HG03521 (cell line): ENCODE results near the gene FBXW10.
"Not testable (repeated sequence)": the region's sequence is repeated elsewhere in the genome, so short reads cannot be mapped to it uniquely, and the experiment has no call there.

Source experiments
- ATAC-seq: cut with Tn5 transposase; IDR thresholded peaks from one replicate; pipeline ENCODE4 v1.9.1; 2021; ENCODE audit warnings: mild to moderate bottlenecking, moderate library complexity; ENCODE audit not compliant: unreplicated experiment

FBXW10 gene, protein sequence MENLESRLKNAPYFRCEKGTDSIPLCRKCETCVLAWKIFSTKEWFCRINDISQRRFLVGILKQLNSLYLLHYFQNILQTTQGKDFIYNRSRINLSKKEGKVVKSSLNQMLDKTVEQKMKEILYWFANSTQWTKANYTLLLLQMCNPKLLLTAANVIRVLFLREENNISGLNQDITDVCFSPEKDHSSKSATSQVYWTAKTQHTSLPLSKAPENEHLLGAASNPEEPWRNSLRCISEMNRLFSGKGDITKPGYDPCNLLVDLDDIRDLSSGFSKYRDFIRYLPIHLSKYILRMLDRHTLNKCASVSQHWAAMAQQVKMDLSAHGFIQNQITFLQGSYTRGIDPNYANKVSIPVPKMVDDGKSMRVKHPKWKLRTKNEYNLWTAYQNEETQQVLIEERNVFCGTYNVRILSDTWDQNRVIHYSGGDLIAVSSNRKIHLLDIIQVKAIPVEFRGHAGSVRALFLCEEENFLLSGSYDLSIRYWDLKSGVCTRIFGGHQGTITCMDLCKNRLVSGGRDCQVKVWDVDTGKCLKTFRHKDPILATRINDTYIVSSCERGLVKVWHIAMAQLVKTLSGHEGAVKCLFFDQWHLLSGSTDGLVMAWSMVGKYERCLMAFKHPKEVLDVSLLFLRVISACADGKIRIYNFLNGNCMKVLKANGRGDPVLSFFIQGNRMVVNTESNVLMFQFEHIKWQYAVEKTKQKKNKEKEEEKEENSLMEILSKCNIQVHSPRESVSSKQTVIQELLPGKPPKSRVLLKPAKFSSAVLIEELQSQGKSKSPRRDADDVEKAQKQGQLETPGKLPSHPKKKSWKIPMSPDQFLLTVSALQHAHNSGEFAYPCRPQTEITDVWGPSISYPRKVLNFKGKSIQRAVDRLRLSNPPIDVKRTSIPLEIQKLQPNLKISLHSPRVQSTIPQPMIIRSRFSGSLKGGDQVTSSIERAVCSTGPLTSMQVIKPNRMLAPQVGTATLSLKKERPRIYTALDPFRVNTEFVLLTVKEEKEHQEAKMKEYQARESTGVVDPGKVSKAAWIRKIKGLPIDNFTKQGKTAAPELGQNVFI

GRCh38 chr17:18743699-18744421 lies at the start of gene FBXW10:
FBXW10 (plus strand) TSS chr17:18744054; CDS start chr17:18744245, 191 bp downstream.
- not testable (repeated sequence) for ATAC-seq

DNA sequence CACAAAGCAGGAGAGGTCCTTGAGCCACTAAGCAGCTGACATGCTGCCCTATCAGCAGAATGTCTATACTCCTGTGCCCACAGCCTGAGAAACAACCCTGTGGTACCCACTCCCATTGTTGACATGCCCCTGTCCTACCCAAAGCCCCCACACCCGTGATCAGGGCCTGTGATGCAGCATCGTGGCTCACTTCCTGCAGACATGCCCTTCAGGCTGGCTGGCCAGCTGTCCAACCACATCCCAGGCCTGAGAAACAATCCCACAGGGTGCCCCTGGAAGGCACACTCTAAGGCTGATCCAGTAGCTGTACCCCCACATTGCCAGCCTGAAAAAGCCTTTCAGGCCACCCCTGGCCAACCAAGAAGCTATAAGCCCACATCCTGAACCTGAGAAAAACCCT lies 48.7 kb upstream of the FBXW10 start:
- ATAC-seq = not testable (repeated sequence)

GRCh38 chr17:18698473-18699103 lies 45.3 kb upstream of the FBXW10 start:
- ATAC-seq = not testable (repeated sequence)

- ATAC-seq = not testable (repeated sequence)
Observed at GRCh38 chr17:18705955-18706354, 37.9 kb upstream of the FBXW10 start.

- ATAC-seq = not testable (repeated sequence)
Observed at GRCh38 chr17:18708215-18708614, 35.6 kb upstream of the FBXW10 start.

DNA sequence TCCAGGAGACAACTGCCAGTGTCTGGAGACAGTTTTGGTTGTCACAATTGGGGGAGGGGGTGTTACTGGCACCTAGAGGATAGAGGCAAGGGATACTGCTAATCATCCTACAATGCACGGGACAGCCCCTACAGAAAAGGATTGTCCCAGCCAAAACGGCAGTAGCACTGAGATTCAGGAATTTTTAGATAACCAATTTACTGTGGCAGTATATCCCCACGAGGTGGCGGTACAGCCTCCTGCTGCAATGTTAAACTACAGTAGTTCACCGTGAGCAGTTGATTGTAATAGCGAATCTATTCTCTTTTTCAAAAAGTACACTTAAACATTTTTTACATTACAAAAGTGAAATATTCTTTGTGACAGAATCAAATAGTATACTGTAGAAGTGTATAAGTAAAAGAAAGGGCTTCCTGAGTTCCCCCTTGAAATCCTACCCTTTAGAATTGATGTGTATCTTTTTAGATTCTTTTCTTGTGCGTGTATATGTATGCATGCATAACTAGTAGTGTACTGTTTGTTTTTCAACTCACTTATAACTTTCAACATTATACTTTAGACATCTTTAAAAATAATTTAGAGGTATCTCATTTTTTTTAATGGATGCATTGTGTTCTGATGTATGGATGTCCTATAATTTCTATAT lies 31.4 kb upstream of the FBXW10 start:
- not testable (repeated sequence) for ATAC-seq

DNA sequence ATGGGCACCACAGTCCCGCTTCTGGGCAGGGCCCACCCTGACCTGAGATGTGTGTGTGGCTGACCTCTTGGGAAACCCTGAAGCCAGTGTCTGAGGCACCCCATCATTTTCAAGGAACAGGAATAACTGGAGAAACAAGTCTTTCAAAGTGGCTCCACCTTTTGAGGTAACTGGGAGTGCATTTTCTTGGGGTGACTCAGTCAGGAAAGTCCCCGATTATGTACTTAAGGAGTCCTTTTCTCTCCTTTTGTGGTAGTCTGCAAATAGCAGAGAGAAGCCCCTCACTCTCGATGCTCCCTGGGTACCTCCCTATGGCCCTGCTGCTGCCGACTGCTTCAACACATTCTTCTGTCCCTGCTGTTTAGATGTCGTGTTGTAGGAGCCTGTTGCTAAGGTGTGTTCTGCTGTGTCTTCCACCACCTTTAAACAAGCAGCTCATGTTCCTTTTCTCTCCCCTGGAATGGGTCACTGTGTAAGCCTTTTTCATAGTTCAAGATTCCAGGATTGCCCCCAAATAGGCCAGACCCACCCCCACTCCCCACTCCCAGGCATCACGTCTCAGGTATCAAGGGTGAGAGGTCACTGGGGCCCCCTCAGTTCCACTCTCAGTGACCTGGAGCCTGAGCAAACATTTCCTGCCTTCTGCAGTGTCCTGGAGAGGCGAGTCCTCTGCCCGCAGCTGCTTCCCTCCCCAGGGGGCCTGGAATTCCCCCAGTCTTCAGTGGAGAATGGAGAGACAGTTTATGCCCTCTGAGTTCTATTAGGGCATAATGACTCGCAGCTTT lies 25.0 kb upstream of the FBXW10 start:
- not testable (repeated sequence) for ATAC-seq

- not testable (repeated sequence) for ATAC-seq
Observed at GRCh38 chr17:18719428-18720110, 24.3 kb upstream of the FBXW10 start.

DNA sequence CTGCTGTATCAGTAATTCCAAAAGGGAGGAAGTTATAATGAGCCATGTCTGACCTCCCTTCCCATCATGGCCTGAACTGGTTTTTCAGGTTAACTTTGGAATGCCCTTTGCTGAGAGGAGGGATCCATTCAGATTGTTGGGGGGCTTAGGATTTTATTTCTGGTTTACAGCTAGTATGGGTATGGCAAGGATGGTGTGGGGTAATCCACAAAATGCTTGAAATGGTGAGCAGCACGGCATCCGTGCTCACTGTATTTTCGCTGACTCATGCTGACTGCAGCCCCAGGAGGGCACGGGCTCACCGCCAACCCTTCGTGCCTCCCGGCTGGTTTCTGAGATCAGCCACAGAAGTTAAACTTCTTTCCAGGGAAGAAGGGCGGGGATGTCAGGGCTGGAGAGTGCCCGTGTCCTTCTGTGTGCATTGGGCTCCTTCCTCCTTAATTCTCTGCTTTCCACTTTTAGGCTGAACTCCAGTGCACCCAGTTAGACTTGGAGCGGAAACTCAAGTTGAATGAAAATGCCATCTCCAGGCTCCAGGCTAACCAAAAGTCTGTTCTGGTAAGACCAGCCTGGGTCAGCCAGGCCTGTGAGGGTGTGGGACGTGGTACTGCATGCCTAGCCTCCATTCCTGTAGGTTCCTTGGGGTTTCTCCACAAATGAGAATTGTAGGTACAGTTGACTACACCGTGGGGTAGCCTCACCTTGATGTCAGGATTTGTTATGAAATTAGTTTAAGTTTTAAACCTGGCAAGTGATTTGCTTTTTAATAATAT lies 21.9 kb upstream of the FBXW10 start:
- not testable (repeated sequence) for ATAC-seq

DNA sequence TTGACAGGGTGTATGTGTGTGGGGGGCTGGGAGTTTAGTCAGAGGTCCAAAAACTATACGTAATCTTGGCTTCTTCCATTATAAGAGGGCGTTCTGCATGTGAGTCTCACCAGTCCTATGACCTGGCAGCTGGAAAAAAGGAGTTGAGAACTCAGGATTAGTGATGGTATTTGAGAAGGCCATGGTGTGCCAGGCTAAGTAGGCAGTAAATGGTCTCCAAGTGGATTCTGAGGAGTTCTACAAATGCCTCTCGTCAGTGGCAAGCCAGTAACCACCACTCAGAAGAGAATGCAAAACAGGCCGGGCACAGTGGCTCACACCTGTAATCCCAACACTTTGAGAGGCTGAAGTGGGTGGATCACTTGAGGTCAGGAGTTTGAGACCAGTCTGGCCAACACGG lies 21.2 kb upstream of the FBXW10 start:
- not testable (repeated sequence) for ATAC-seq

DNA sequence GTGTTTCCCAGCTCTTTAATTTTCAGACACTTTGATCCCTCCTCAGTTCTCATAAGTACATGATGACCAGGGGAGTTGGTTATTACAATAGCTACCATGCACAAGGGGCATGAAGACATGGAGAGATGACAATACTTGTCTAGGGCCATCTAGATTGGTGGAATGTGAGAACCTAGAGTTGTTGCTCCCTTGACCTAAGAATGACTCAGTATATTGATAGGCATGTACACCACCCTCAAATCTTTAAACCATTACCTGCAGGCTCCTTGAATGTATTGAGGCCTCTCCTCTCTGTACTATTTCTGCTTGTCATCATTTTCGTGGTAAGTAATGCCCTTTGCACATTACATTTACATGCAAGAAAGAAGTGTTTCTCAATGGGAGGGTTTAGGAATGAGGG lies 20.3 kb upstream of the FBXW10 start:
- ATAC-seq = not testable (repeated sequence)

GRCh38 chr17:18732438-18732837 lies 11.4 kb upstream of the FBXW10 start:
- not testable (repeated sequence) for ATAC-seq

DNA sequence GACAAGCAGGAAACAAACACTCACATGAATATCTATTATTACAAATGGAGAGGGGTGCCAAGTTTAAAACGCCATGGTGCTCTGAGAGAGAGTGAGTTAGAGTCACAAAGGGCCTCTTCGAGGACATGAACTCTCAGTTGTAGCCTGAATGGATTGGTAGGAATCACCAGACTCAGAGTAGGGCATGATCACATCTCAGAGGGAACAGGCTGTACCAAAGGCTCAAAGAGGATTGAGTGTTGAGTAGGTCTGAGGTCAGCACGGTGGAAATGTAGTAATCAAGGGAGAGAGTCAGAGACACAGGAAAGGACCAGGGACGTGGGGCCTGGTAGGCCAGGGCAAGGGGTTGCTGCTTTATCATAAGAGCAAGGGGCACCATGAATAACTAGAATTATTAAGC lies 10.5 kb upstream of the FBXW10 start:
- ATAC-seq = not testable (repeated sequence)

DNA sequence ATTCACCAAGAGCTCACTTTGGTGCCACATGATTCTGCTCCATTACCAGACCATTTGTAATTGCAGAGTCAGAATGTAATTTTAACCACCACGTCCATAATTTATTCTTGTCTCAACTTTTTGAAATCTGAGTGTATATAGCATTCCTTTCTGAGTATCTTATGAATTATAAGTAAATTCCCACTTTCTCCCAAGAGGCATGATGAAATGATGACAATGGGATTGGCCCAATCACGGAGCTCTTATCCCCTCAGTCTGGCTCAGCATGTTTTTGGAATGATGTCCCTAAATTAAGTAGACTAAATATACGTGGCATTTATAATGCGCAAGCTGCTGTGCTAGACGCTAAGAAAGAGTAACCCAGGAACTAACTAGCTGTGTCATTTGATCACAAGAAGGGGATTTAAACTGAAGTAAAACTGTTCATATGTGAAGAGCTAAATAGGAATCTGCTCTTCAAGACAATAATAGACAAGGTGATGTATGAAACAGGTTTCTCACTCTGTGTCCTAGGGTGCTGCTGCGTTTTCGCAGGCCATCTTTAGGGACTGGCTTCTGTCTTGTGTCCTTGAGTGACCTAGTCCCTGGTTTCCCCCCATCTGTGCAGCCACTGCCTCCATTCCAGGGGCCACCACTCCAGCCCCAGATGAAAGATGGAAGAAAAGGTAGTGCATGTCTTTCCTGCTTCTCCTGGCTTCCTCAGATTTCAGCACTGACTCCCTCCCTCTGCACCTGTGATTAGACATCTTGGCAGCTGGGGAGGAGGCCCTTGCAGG lies 4.0 kb upstream of the FBXW10 start:
- ATAC-seq = not testable (repeated sequence)

- not testable (repeated sequence) for ATAC-seq
Observed at GRCh38 chr17:18741228-18741627, 2.6 kb upstream of the FBXW10 start.

DNA sequence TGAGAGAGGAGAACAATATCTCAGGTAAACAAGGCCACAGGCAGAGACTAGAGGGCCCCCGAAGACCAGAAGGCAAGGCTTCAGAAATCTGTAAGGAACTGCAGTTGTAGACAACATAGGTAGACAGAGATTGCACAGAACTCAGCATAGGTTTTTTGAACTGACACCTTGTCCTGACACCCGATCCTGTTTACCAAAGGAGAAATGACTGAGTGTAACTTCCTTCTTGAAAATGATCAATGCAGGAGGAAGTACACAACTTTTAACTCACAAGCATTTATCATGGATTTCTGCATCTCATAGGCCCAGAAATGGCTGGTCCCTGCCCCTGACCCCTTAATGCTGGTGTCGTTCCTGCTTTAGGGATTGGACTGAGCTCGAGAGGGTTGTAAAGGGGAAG lies 872 bp downstream of the FBXW10 start:
- not testable (repeated sequence) for ATAC-seq

- not testable (repeated sequence) for ATAC-seq
Observed at GRCh38 chr17:18746551-18746950, 2.7 kb downstream of the FBXW10 start.
